Osteoblast (primary cell): ENCODE results near the gene DNASE1. TPM values are rescaled to one million over a fixed set of nuclear protein-coding genes. Genes with fewer than 3 reads are reported as not detected.

Experiments
- DNase-seq: peaks from one replicate; pipeline ENCODE4 v3.0.0; 2011; ENCODE audit warnings: low spot score, mixed read lengths; ENCODE audit not compliant: insufficient read length; ENCODE audit errors: missing footprints
- H2AFZ ChIP-seq: 2 replicates; pipeline ENCODE4 v1.6.0; 2011; ENCODE audit warnings: mild to moderate bottlenecking, low read length
- H3K27ac ChIP-seq: 2 replicates; pipeline ENCODE4 v1.5.1; 2011; ENCODE audit warnings: mild to moderate bottlenecking, low read depth, low read length, moderate library complexity
- H3K27me3 ChIP-seq: 2 replicates; pipeline ENCODE4 v1.6.0; 2012; ENCODE audit warnings: mild to moderate bottlenecking, control low read depth, inconsistent platforms, low read length, moderate library complexity; ENCODE audit not compliant: insufficient read depth
- H3K36me3 ChIP-seq: 2 replicates; pipeline ENCODE4 v1.5.1; 2011; ENCODE audit warnings: mild to moderate bottlenecking, low read length, control low read depth, moderate library complexity; ENCODE audit not compliant: insufficient read depth
- H3K4me1 ChIP-seq: 2 replicates; pipeline ENCODE4 v1.5.1; 2011; ENCODE audit warnings: mild to moderate bottlenecking, low read length, control low read depth, moderate library complexity; ENCODE audit not compliant: insufficient read depth
- H3K4me2 ChIP-seq: 2 replicates; pipeline ENCODE4 v1.6.0; 2011; ENCODE audit warnings: mild to moderate bottlenecking, low read length; ENCODE audit not compliant: insufficient read depth
- H3K4me3 ChIP-seq: fragments of 200-600 bp; sonication (generic); 3 replicates; pipeline ENCODE4 v1.5.1; 2012; ENCODE audit warnings: mild to moderate bottlenecking, low read length, inconsistent platforms; ENCODE audit not compliant: insufficient read depth
- H3K79me2 ChIP-seq: 2 replicates; pipeline ENCODE4 v1.6.0; 2012; ENCODE audit warnings: mild to moderate bottlenecking, low read length, control low read depth, inconsistent platforms; ENCODE audit not compliant: insufficient read depth
- H3K9me3 ChIP-seq: 2 replicates; pipeline ENCODE4 v1.5.1; 2011; ENCODE audit warnings: low read depth, low read length, control low read depth
- H4K20me1 ChIP-seq: 2 replicates; pipeline ENCODE4 v1.6.0; 2012; ENCODE audit warnings: mild to moderate bottlenecking, low read length, control low read depth; ENCODE audit not compliant: insufficient read depth
- total RNA-seq: library from RNA; depleted of rRNA; stranded (reverse); fragments of >200 nt; gene quantifications from 2 replicates; pipeline ENCODE4 v1.2.3, GENCODE V29; 2012
- TF ChIP-seq, protein P1 (sequence below): IDR thresholded peaks from 2 replicates; pipeline ENCODE4 v1.5.1; 2011; ENCODE audit warnings: mild to moderate bottlenecking, low read depth, low read length, moderate library complexity; ENCODE audit errors: extremely low read depth

Gene DNASE1
- total RNA-seq, 1 donor: 11.9 TPM

DNA sequence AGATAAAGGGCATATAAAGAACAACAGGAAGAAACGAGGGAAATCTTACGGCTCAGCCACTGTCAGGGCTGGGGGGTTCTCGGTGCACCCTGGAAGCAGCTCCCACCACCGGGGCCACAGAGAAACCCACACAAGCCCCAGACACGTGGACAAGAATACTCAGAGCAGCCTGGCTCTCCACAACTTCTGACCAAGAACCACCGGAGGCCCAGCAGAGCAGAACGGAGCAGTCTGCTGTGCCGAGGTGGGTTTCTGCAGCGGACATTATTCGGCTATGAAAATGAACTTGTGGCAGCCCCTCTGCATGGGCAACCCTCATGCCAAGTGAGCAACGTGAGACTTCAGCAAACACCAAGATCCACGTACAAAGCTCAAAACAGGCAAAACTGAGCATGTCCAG, 6.8 kb downstream of the DNASE1 start:
- H3K27me3 ChIP-seq: no peaks in the 10 kb centered on the region
- peaks cover 59% of the 10 kb centered on the region for H3K36me3 ChIP-seq
- H3K4me1 ChIP-seq: peaks cover 10% of the 10 kb centered on the region
- DNase-seq: peak; percentile 78
- no peak overlapping the region for H3K27ac ChIP-seq
- no peak overlapping the region for H2AFZ ChIP-seq
- peaks cover 21% of the 10 kb centered on the region for H4K20me1 ChIP-seq
- no peak overlapping the region for H3K4me3 ChIP-seq
- H3K4me2 ChIP-seq: no peak overlapping the region
- H3K79me2 ChIP-seq: no peaks in the 10 kb centered on the region
- no peaks in the 10 kb centered on the region for H3K9me3 ChIP-seq
- TF ChIP-seq, protein P1, sequence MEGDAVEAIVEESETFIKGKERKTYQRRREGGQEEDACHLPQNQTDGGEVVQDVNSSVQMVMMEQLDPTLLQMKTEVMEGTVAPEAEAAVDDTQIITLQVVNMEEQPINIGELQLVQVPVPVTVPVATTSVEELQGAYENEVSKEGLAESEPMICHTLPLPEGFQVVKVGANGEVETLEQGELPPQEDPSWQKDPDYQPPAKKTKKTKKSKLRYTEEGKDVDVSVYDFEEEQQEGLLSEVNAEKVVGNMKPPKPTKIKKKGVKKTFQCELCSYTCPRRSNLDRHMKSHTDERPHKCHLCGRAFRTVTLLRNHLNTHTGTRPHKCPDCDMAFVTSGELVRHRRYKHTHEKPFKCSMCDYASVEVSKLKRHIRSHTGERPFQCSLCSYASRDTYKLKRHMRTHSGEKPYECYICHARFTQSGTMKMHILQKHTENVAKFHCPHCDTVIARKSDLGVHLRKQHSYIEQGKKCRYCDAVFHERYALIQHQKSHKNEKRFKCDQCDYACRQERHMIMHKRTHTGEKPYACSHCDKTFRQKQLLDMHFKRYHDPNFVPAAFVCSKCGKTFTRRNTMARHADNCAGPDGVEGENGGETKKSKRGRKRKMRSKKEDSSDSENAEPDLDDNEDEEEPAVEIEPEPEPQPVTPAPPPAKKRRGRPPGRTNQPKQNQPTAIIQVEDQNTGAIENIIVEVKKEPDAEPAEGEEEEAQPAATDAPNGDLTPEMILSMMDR: no peak

DNA sequence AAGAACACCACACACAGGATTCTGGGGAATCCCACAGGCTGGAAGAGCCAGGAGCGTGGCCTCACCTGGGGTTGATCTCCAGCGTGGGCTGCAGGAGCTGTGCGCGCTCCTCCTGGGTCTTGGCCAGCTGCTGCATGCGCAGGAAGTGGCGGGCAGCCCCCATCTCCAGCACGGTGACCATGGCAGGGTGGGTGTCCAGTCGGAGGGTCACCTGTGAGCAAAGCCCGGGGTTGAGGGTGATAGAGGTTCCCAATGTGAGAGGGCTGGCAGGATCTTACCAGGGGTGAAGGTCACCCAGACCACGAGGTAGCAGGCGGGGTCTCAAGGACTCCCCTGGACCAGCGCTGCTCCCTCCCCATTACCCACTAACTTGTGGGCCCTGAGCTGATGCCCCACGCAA, 7.4 kb downstream of the DNASE1 start:
- Histone ChIP-seq H3K4me3 (no peak overlapping the region), H2AFZ (no peak overlapping the region), H4K20me1 (peaks cover 17% of the 10 kb centered on the region), H3K4me2 (no peak overlapping the region), H3K4me1 (peaks cover 10% of the 10 kb centered on the region), H3K27me3 (no peaks in the 10 kb centered on the region), H3K36me3 (peaks cover 55% of the 10 kb centered on the region), H3K27ac (no peak overlapping the region), H3K9me3 (no peaks in the 10 kb centered on the region), H3K79me2 (no peaks in the 10 kb centered on the region)
- TF ChIP-seq, protein P1: no peak
- DNase-seq: no peak

DNA sequence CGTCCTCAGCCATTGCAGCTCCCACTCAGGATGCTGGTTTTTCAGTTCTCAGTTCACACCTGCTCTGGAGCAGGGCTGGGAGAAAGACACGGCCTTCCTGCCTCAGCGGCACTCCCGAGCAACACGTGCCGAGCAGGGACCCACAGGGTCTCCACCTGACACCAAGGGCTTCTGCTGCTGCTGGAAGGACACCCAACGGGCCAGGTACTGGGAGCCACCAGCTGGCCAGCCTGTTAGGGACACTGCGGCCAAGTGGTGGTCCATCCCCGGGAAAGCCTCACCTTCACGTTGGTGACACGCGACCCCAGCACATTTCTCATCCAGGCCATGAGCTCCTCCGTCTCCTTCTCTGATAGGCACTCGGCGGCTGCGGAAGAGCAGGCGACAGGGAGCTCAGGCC, 8.1 kb downstream of the DNASE1 start:
- no peak for DNase-seq
- Histone ChIP-seq H4K20me1 (peaks cover 11% of the 10 kb centered on the region), H3K4me2 (no peak overlapping the region), H3K27ac (no peak overlapping the region), H3K4me1 (peaks cover 10% of the 10 kb centered on the region), H3K4me3 (no peak overlapping the region), H3K27me3 (no peaks in the 10 kb centered on the region), H2AFZ (no peak overlapping the region), H3K9me3 (no peaks in the 10 kb centered on the region), H3K79me2 (no peaks in the 10 kb centered on the region), H3K36me3 (peaks cover 48% of the 10 kb centered on the region)
- TF ChIP-seq, protein P1: no peak

DNA sequence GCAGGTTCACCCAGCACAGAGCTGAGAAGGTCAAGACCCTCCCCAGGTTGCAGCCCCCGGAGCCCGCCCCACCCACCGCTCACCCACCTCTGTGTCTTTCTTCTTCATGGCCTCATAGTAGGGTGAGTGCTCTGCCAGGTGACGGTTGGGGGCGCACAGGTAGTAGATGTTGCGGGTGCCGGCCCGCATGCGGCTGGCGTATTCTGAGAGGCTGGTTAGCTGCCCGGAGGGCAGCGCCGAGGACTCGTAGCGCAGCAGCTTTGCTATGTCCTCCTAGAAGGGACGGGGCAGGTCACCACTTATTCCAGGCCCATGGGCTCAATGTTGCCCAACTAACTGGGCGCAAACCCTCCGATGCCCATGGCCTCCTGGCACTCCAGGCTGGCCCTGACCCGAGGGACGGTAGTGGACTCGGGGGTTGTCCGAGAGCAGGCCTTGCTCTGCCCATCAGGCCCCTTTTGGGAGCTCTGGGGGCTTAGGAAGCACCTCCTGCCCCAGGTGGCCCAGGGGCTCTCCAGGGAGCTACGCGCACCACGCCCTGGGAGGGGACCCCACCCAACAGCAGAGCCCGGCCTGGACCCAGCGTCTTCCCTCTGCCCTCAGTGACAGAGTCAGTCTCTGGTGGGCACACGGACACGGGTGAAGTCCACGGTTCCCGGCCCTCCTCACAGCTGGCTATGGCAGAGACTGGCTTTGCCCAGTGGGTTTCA, 9.9 kb downstream of the DNASE1 start:
- H3K36me3 ChIP-seq: peaks cover 47% of the 10 kb centered on the region
- H3K9me3 ChIP-seq: peaks cover 6% of the 10 kb centered on the region
- H3K27me3 ChIP-seq: no peaks in the 10 kb centered on the region
- no peak overlapping the region for H3K4me3 ChIP-seq
- no peak for DNase-seq
- TF ChIP-seq, protein P1: no peak
- peaks cover 5% of the 10 kb centered on the region for H3K4me1 ChIP-seq
- H3K79me2 ChIP-seq: no peaks in the 10 kb centered on the region
- H3K27ac ChIP-seq: no peak overlapping the region
- H3K4me2 ChIP-seq: no peak overlapping the region
- H2AFZ ChIP-seq: no peak overlapping the region
- peaks cover 4% of the 10 kb centered on the region for H4K20me1 ChIP-seq
